Fibroblast of the conjunctiva (primary cell): ENCODE results near the gene YPEL1.

Experiments
- DNase-seq: peaks from one replicate; pipeline ENCODE4 v3.0.0-alpha.2; 2010; ENCODE audit warnings: low read depth

The YPEL1 gene

GRCh38 chr22:21657020-21657359 is 78.6 kb downstream of the YPEL1 start:
- DNase-seq, result no peak

DNA sequence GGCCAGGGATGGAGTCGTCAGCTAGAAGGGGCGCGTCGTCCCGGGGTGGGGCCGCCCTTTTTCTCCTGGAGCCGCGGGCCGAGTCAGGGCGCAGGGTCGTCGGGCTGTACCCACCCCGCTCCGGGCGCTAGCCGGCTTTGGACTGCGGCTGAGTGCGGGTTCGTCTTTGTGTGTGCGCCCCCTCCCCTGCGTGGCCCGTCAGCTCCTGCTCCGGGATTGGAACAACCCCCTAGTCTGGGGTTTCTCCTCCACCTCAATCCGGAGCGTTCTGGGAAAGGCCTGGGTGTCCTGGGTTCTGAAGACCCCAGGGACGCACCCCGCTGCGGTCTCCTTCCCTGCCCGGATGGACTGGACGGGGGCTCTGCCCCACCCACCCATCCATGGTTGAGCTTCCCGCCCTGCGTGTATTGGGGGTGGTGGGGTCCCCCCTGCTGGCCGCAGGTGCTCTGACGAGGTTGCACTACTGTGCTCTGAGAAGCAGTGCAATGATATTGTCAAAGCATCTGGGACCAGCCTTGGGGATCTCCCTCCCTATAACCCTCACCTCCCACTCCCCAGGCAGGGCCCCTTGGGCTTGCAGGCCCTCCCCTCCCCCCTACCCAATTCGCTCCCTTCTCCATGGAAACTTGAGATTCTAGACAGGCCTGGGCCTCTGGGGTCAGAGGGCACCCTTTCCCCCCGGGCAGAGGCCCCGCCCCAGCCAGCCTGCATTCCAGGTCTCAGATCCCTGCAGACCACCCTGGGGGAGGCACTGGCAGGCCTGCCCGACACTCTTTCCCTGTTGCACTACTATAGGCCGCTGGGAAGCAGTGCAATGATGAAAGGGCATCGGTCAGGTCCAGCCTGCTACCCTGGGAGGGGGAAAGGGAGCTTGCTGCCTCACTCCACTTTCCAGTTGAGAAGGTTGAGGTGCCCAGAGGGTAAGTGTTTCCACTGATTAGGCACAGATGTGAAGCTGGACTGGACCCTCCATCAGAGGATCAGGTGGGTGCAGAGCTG is 82.7 kb downstream of the YPEL1 start:
- no peak for DNase-seq

- DNase-seq, result peak; percentile 63
Measured at GRCh38 chr22:21652010-21652546, 83.5 kb downstream of the YPEL1 start.

DNA sequence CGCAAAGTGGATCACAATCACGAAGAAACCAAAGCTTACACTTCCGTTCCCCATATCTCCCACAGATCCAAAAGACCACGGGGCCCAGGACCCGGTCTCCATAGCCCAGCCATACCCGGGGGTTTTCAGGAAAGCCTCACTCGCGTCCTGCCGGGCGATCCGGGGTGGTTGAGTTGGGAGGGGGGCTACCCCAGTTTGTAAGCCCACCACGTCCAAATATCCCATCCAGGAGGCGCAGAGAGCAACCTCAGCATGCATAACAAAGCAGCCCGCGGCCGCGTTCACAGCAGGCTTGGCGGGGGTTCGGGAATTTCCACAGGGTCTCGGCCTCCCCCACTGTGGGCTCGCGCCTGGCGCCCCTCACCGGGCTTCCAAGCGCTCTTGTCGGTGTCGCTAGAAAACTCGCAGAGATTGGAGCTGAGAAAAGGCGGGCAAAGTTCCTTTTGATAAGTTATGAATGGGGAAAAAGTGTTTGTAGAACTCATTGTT is 84.0 kb downstream of the YPEL1 start:
- no peak for DNase-seq

DNA sequence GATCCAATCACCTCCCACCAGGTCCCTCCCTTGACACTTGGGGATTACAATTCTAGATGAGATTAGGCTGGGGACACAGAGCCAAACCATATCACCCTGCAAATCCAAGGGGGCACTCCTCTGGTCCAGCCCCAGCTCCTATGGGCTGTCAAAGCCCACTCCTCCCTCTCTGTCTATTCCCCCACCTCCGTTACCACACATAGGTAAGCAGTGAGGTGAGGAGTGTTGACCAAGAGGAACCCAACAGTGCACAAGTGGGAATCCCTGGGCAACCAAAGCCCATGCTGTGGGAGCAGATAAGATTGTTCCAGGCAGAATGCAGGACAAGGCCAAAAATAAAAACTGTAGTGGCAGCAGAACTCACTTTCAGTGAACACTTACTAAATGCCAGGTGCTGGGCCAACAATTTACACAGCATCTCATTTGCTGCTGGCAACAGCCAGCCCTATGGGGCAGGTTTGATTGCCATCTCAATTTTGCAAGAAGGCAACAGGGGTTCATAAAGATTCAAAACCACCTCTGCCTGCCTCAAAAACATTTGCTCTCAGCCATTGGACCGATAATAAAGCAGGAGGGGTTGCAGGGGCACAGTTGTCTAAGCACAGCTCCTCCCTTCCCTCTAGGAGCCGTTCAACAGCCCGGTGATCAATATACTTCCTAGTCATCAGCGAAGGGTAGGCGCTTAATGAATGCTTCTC is 84.6 kb downstream of the YPEL1 start:
- no peak for DNase-seq

GRCh38 chr22:21650280-21650679 is 85.3 kb downstream of the YPEL1 start:
- DNase-seq, result no peak
